GM18861 (cell line): ENCODE measurements around the gene QRFP.

Source experiments
- ATAC-seq: cut with Tn5 transposase; IDR thresholded peaks from one replicate; pipeline ENCODE4 v1.9.1; 2021; ENCODE audit not compliant: unreplicated experiment

Gene QRFP

GRCh38 chr9:130904070-130905044, 7.7 kb upstream of the QRFP start:
- no peak for ATAC-seq

- ATAC-seq = no peak
These were observed 6.8 kb upstream of the QRFP start for GRCh38 chr9:130903194-130904069.

DNA sequence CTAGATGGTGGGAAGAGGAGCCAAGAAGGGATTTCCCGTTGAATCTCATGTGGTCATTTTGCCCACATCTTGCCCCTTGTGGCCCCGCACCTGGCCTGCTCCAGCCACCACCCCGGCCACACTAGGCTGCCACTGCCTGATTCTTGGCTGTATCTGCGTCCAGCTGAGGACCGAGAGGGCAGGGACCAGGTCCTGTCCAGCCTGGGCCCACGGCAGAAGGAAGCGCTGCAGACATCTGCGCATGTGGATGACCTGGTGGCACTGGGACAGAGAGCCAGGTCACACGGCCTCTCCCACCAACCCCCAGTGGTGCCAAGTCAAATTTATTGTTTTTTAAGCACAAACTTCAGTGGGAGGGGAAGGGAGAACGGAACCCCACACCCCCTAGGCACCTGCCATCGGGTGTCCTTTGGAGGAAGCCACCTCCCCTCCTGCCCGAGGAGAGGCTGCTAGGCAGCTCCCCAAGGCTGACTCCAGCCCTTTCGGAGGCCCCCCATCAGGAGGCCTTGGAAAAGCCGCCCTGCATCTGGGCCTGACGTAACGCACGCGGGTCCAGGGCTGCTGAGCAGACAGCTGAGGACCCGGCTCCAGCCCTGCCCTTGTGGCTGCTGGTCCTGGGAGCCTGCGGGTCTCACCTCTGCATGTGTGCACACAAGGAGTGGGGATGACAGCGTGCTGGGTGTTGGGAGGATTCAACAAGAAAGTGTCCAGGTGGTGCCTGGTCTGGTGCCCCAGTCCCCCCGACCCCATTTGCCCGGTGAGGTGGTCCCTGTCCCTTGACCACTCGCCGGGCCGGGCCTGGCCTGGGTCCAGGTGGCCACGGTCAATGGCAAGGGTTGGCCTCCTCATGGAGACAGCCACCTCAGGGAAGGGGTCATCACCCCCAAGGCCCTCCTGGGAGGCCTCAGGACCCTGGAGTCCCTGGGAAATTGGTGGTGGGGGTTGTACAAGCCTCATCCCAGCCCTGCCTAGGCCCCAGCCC, 5.9 kb upstream of the QRFP start:
- no peak for ATAC-seq

DNA sequence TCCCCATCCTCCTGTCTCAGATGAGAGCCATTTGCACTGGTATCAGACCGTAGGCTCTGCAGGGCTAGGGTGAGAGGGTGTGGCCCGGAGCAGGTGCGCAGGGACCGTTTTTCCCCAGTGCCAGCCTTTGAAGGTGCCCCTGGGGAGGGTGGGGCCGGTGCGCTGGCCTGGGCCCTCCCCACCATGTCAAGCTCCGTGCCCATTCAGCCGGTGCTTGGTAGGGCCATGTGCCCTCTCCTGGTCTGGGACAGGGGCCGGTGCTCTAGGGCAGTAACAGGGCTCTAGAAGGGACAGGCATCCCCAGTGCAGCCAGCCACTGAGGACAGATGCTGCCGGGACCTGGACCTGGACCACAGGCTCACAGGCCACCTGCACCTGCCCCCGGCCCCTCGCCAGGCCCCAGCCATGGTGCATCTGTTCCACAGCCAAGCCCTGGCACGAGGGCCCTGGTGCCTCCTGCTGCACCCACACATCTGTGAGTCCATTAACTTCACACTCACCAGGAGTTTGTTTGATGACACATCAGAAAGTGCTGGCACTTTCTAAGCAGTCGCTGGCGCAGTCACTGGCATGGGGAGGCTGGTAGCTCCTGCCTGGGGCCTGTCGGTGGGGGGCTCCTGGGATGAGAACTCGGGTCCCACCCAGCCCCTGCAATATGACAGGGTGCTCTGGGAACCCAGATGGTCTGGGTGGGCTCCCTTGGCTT, 5.0 kb upstream of the QRFP start:
- ATAC-seq = no peak

- ATAC-seq = no peak
These were observed 4.3 kb upstream of the QRFP start for GRCh38 chr9:130900701-130901497.

GRCh38 chr9:130899051-130899748, 2.6 kb upstream of the QRFP start:
- no peak for ATAC-seq

GRCh38 chr9:130898552-130898852, 1.9 kb upstream of the QRFP start:
- ATAC-seq = no peak

DNA sequence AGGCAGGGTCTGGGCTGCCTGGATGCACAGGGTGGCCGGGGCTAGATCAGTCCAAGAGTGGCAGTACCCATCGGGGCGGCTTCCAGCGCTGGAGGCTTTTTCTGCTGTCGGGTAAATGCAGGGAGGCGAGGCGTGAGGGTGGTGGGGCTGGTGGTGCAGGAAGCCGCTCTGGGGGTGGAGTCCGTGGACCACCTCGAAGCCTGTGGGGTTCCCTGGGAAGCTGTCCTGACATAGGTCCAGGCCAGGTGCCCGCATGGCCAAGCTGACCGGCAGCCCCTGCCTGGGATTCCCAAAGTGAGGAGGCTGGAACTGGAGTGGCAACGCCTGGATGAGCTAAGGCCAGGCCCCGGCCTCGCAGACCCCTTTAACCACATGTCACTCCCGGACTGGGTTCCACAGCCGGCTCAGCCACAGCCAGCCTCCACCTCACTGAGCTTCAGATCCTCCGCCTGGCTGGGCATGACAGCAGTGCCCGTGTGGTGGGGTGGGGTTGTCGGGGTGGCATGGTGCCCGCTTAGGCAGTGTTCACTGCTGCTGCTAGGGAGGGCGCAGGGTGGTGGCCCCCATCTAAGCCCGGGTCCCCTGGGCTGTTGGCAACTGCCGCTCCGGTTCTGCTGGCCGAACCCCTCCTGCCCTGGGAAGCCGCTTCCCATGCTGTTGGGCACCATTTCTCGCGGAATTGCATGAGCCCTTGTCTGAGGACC, 1.4 kb upstream of the QRFP start:
- ATAC-seq = no peak

- no peak for ATAC-seq
These were observed 616 bp upstream of the QRFP start for GRCh38 chr9:130897105-130897751.

DNA sequence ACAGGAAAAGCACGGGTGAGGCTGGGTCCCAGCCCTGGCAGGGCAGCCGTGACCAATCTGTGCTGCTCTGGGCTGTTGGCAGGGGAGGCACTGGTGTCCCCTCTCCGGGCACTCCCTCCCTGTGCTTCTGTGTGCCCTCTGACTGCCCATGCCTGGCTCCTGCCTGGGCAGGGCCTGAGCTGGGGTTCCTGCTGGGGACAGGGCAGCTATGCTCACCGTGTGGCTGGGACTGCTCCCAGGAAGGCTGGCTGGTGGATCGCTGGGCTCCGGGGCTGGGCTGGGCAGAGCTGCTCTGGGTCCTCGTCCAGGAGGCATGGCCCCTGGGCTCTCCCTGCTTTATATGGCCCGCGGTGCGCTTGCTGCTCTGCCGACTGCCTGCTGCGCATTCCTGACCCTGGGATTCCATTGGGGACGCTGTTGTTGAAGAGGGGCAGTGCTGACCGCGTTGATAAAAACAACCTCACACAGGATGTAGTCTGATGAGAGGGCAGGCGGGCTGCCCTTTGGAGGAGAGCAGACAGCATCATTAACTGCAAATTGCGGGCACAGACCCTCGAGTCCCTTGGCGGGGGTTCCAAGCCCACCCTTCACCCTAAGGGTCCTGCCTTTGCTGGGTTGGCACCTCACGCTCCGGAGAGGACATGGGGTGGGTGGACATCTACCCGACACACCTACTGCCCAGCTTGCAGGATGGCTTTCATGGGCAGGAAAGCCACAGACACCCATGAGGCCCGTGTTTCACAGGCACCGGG, 955 bp downstream of the QRFP start:
- no peak for ATAC-seq

DNA sequence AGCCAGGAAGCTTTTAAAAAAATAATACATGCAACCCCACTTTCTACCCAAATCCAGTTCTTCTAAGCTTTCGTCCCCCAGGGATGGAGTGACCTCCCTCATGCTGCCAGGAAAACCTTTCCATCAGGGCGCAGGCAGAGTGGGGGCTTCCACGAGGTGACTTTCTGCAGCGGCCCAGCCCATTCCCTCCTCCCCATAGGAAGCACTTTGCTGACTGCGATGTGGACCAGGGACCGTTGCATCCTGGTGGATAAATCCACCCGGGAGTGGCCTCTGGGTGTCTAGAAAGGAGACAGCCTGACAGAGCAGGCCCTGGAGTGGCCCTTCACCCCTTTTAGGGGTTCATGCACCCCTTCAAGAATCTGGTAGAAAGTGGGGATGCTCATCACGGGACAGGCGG, 1.6 kb downstream of the QRFP start:
- ATAC-seq = no peak

- no peak for ATAC-seq
These were observed 2.1 kb downstream of the QRFP start for GRCh38 chr9:130894546-130894945.

DNA sequence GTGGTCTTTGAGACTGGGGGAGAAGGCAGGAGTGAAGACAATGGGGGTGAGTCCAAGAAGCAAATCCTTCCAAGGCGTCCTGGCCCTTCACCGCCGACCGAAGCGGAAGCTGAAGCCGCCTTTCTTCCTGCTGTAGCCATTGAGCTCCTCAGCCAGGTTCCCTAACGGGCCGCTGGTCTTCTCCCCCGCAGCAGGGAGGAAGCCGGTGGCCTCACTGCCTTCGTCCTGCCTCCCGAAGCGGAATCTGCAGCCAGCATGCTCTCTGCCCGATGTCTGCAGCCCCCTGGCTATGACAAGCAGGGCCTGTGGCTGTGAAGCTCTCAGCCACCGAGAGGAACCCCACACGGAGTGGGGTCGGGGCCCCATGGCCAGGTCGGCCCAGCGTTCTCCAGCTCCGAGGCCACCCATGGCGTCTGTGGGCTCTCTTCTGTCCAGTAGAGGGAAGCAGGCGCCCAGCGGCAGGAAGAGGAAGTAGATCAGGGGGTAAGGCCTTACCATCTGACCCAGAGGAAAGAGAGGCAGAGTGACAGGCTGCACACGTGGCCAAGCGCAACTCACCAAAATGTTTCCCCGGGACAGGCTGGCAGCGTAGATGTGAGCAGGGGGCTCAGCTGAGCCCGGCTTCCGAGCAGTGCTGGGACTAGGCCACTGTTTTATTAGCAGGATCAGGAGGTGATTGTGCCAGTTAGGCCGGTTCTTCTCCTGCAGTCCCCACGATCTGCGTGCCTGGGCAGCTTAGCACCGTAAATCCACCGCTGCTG, 3.1 kb downstream of the QRFP start:
- no peak for ATAC-seq

GRCh38 chr9:130892477-130893304, 3.9 kb downstream of the QRFP start:
- ATAC-seq = no peak

- ATAC-seq = no peak
These were observed 4.7 kb downstream of the QRFP start for GRCh38 chr9:130891688-130892476.
